Fibroblast of gingiva (primary cell): Measurements from ENCODE around the gene GAB2.

Experiments used
- DNase-seq: peaks from one replicate; pipeline ENCODE4 v3.0.0-alpha.2; 2011; ENCODE audit warnings: low read depth

The GAB2 gene

DNA sequence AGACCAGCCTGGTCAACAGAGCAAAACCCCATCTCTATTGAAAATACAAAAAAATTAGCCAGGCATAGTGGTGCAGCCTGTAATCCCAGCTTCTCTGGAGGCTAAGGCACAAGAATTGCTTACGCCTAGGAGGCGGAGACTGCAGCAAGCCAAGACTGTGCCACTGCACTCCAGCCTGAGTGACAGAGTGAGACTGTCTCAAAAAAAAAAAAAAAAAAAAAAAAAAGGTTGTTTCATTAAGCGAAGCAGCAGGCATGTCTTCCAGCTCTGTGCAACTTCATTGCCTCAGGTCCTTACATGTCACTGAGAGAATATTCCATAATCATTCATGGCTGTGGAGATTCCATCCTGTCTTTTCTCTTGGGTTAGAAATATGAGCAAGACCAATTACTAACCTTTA lies 16.9 kb downstream of the GAB2 start:
- DNase-seq = no peak

DNA sequence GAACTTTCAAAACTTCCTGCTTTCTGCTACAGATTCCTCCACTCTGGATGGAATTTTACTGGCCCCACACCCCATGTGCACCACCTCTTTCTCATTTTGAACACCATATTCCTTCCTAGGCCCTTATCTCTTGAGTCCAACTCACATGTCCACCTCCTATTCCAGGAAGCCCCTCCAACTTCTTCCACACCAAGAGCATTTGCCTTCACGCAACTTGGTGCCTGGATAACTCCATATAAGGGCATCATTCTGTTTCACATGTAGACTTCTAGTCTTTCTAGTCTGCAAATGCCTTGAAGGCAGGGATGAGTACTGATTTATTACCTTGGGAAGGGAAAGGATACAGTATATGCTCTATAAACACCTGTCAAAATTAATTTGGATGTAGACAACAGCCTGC lies 17.5 kb downstream of the GAB2 start:
- DNase-seq = no peak

DNA sequence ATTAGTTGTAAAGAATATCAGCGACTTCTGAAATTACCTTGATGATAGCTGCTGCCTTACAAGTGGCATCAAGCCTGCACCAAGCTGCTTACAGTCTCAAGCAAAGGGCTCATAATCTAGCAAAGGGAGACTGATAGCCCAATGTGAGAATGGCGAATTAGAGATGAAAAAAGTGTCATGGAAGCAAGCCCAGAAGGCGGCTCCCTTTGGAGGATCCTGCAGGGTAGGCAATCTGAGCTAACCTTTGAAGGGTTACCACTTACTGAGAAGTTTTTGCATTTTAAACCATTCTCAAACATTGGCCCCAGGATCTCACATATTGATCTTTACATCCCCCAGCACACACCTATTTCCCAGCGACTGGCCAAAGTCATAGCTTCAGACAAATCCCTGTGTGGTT lies 18.5 kb downstream of the GAB2 start:
- DNase-seq = no peak

DNA sequence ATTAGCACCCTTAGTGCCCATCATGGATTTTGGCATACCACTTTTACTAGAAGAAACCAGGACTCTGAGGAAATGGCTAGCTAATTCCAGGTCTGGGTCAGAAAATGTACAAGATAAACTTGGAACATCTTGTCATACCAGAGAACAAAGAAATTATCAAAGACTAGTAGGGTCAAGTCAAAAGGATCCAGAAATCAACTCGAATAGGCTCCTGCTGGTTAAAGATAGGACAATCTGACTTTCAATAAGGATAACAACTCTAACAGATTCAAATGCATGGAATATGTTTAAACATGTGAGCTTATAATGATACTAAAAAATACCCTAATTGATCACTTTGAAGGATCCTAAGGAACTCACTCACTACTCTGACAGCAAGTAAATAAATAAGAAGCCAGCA lies 18.9 kb downstream of the GAB2 start:
- DNase-seq = no peak

DNA sequence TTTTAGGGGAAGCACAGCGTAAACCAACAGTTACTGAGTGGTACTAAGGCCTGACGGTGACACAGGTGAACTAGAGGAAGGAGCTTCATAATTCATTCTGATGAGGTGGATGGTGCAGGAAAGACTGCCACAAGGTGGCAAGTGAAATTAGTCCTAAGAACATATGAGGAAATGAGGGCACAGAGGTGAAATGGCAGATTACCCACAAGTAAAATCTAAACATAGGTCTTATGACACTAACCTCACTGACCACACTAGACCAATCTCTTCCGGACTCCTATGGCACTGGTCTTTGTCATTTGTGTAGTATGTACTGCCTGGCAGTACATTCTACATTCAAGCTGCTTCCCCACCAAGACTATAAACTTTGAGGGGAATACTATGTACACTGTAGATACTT lies 20.2 kb downstream of the GAB2 start:
- DNase-seq = no peak

DNA sequence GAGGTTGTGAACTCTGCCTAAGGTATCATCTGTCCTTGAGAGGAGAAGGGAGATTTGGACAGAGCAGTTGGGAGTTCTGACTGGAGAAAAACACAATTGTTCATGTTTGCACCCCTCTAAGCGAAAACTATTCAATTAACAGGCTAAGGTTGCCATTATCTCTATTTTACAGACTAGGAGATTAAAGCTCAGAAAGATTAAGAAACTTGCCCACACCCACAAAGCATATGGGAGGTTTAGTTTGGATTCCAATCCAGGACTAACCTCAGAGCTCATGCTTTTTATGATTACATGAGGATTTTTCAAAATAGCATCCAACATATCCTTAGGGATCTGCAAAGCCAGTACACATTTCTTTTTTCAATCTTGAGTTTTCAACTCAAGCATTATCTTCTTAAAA lies 22.0 kb downstream of the GAB2 start:
- no peak for DNase-seq

DNA sequence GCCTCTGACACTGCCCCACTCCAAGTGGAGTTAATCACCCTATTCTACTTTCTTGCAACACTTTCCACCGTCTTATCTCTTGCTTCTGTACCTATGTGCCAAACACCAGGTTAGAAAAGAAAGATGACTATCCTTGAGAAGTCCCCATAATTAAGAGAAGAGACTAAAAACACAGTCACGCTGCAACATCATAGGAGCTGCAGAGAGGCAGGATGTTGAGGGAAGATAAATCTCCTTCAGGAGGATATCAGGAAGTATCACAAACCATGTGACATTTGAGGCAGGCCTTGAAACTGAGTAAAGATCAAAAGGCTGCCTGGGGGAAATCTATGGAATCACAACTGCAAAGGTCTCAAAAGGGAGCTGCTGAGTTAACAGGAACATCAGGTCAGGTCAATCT lies 24.8 kb downstream of the GAB2 start:
- DNase-seq = no peak

DNA sequence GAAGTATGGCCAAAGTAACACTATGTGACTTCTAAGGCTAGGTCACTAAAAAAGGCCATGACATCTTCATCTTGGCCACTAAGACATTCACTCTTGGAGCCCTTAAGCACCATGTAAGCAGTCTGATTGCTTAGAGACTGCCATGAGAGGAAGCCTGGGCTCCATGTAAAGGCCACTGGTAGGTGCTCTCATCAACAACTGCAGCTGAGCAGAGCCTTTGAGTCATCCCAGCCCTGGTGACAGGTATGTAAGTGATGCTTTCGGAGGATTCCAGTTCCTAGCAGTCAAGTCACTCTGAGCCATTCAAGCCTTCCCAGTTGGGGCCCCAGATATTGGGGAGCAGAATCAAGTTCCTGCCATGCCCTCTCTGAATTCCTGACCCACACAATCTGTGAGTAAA lies 26.2 kb downstream of the GAB2 start:
- no peak for DNase-seq

DNA sequence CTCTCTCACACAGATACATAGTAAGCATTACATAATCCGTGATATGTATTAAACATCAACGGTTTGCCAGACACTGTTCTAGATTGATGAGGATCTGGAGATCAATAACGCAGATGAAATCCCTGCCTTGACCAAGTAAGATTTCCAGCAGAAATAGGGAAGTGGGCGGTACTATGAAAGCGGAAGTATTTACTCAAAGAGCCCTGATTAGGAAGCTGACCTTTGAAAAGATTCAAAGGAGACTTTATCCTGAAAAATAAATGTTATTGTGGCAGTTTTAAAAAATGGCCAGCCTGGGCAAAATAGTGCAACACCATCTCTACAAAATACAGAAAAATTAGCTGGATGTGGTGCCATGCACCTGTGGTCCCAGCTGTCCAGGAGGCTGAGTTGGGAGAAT lies 26.8 kb downstream of the GAB2 start:
- DNase-seq = no peak

DNA sequence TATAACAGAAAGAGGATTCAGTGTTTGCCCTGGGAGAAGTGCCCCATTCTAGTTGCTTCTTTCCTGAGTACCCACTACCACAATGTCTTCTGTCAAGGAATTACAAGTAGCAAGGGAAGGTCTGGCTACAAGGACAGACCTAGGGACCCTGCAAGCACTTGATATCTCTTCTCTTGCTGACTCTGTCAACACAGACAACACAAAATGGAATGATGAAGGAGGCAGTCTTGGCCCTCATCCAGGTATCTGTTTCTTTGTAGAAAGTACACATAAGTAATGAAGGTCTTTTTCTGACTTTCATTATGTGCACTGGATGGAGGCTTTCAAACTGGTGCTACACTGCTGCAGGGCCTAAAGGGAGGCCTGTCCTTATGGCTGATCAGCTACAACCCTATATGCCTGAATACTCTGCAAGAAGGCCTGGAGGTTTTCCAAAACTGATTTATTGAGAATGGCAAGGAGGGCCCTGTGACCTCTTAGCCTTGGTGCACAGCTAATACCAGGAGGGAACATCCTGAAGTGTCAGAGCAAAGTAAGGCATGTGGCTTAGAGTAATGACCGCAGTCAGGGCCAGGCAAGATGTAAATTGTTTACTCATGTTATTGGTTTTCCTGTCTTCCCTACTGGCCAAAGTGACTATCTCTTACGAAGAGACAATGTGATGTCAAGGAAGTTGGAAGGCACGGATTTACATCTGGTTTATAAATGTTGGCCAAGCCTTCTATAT lies 31.2 kb downstream of the GAB2 start:
- DNase-seq = no peak

DNA sequence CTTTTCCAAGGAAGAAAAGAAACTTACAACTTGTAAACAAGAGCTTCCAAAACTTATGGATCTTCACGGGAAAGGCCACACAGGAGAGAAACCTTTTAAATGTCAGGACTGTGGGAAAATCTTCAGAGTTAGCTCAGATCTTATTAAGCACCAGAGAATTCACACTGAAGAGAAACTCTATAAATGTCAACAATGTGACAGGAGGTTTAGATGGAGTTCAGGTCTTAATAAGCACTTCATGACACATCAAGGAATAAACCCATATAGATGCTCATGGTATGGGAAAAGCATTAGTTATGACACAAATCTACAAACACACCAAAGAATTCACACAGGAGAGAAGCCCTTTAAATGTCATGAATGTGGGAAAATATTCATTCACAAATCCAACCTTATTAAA lies 32.4 kb downstream of the GAB2 start:
- no peak for DNase-seq

DNA sequence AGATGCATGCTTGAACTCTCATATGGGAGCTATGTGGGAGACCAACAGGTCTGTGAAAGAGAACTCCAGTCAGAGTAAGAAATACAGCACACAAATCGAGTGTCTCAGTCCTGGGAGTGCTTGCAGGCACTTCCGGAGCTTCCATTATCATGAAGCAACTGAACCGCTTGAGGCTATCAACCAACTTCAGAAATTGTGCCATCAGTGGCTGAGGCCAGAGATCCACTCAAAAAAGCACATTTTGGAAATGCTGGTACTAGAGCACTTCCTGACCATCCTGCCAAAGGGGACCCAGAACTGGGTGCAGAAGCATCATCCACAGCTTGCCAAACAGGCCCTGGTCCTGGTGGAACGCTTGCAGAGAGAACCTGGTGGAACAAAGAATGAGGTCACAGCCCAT lies 33.4 kb downstream of the GAB2 start:
- no peak for DNase-seq

DNA sequence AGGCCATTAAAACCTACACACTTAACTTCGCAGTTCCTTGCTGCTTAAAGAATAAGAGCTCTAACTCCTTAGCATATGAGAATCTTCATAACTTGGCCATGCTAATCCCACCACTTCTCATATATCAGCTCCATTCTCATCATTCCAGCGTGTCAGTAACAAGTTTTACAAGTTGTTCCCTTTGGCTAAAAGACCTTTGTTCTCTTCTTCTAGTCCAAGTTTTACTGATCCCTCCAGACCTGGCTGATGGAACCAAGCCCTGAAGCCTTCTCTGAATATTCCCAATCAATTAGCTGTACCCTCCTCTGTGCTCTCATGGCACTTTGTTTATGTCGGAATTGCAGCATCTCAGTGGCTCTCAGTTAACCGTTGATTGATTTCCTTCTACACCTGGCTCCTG lies 35.8 kb downstream of the GAB2 start:
- DNase-seq = no peak

DNA sequence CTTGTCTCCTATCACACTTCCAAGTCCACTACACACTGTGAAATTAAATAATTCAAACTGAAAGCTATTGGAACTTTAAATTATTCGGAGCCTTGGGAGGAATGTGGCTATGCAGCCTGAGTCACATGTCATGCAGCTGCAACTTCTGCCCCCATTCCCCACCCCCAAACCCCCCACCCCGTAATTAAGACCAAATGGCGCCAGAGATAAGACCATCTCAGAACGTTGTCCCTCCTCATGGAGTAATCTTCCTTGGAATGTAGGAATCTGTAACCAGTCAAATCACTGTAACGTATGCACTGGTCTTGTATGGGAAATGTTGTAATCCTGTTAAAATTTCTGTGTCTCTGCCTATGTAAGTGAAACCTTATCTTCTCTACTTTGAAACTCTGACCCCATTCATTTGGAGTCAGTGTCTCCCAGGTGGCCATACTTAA lies 37.0 kb downstream of the GAB2 start:
- peak; percentile 34 for DNase-seq

DNA sequence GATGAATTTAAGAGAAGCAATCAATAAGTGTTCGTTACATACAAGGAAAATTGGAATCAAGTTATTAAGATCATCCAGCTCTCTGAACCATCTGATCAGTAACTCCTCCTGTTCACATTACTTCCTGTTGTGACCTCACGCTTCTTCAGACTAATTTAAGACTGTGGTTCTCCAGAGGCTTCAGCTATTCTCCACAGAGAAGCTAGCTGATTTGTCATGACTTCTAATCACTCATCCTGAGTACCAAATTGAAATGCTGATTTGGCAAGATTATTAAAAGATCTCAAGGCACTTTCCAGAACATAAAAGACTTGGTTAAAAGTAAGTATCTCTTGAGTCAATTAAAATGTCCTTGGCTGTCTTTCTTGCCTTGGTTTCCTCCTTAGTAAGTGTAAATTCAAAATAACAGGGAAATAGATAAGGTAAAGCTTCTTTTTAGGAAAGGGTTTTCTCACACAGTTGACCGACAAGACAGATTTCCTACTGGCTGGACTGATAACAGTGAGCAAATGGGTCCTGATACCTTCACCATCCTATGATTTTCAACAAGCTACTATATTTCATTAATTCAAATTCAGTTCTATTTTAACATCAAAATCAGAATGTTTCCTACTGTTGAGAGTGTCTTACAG lies 38.5 kb downstream of the GAB2 start:
- DNase-seq = no peak

DNA sequence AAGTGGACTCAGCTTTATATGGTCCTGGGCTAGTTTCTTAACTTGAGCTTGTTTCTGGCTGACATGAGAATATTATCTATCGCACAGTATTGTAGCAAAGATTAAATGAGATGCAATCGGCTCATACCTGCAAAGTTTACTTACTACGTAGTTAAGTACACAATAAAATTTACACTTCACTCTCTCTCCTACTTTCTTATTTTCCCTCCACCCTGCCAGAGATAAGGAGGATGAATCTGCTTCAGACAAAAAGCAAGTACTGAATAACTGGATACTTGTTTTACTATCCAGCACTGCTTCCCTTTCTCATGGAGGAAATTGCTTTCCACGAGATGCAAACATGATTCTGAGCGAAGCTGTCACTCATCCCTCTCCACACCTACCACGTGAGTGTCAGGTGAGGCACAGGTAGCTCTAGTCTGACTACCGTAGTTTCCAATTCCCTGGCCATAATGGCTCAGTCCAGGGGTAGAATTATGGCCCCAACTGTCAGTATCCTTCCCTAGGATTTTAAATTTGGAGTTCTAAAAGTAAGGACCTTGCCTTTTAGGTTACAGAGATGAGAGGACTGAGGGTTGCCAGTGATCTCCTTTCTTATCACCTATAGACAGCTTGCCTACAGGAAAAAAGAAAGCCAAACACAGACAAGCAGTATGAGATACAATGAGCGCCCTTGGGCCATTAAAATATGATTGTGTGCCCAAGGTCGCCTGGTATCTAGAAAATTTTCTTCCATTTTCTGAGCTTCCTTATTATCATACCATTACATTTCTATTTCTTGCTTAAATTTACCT lies 39.8 kb downstream of the GAB2 start:
- DNase-seq = no peak

DNA sequence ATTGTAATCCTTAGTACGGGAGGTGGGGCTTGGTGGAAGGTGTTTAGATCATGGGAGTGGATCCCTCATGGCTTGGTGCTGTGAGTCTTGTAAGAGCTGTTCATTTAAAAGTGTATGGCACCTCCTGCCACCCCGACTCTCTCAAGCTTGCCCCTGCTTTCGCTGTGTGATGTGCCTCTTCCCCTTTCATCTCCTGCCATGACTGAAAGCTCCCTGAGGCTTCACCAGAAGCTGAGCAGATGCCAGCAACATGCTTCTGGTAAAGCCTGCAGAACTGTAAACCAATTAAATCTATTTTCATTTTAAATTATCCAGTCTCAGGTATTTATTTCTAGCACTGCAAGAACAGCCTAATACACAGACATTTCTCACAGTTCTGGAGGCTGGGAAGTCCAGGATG lies 40.8 kb downstream of the GAB2 start:
- DNase-seq = no peak

DNA sequence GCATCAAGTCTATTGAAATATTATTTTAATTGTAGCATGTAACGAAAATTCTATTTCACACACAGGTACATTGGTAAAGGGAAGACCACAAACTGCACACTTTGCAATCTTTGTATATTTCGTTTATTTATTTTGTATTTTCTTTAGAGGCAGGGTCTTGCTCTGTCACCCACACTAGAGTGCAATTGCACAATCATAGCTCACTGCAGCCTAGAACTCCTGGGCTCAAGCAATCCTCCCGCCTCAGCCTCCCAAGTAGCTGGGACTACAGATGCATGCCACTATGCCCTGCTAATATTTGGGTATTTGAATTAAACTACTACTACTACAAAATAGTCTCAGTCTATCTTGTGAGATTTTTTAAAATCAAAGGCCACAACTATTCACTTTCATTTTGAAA lies 42.7 kb downstream of the GAB2 start:
- no peak for DNase-seq

DNA sequence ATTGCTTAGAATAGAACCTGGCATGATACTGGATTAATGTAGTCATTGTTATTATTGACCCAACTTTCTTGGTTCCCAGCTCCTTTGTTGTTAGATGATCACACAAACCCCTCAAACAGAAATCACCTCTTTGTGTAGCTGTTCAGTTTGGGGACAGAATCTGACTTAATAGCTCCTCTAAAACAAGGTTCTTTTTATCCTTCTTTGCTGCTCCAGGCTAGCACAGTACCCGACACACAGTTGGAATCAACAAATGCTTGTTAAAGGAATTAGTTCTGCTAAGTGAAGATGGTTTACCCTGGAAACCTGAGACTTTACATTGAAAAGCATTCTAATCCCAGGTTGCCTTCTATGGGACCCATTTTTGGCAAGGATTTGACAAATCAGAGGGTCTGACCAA lies 43.9 kb downstream of the GAB2 start:
- DNase-seq = no peak

DNA sequence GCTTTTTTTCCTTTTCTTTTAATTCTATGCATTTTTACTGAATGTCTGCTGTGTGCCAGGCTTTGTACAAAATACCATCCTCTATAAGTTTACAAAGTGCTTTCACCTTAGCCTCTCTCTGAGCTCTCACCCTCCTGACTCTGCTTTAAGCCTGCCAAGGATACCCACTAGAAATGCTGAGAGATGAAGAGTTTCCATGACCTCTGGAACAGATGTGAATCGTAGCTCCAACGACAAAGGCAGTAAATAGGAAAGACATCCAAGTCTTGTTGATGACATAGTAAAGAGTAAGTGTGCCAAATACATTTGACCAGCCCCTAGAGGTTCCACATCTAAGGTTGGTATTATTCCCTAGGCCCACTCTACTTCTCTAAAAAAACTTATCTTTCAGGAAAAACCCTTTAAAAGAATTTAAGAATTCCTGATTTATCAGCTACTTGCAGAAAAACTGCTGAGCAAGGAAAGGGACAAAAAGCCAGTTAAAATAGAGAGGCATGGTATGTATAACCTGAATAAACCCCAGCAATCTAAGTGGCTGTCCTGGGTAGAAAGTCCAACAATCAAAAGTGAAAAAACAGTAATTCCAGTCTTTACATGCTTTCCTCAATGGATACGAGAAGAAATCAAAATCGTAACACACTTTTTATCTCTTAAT lies 45.4 kb downstream of the GAB2 start:
- no peak for DNase-seq

DNA sequence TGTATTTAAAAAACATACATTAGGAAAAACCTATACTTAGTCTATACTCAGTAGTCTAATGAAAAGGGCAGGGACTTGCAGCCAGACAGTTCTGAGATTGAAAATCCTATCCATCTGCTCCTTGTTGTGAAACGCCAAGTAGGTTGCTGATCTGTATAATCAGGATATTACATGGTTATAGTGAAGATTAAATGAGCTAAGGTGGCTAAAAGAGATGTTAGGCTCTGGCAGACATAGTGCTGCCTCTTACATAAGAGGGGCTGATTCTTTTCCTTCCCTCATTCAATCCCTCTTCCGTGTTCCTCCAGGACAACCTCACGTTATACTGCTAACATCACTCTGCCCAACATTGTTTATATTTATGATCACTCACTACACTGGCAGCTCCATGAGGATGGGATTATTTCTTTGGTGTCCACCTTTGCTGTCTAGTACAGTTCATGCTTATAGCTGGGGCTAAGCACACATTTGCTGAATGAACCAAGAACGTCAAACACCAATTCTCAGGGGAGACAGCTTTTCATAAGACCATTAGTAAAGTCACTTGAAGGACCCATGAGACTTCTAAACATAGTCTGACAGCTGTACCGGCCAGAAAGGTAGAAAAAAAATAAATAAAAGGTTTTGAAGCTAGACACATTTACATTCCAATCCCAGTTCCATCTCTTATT lies 46.3 kb downstream of the GAB2 start:
- DNase-seq = no peak
